Motor neuron (in vitro differentiated cells): ENCODE results near the gene TUNAR. TPM values are rescaled to one million over a fixed set of nuclear protein-coding genes. Genes with fewer than 3 reads are reported as not detected.
A peak's percentile ranks its signal among the peaks of the same experiment; 100 is the strongest.

Source experiments
- ATAC-seq, 8 experiments: fragments of 200-7000 bp; cut with Tn5 transposase; replicated peaks in 6 of 8; 2 replicates each; pipeline ENCODE4 v1.8.0; 2021; ENCODE audit warnings: mild to moderate bottlenecking in 8 of 8, moderate library complexity in 8 of 8
- H3K27ac ChIP-seq, 2 donors: fragments of 250-450 bp; sonication (Bioruptor Pico); 2 replicates each; pipeline ENCODE4 v1.9.0; 2021; ENCODE audit warnings: antibody characterized with exemption in 2 of 2, mild to moderate bottlenecking in 2 of 2, moderate library complexity in 1 of 2
- H3K4me1 ChIP-seq, 2 donors: fragments of 250-450 bp; sonication (Bioruptor Pico); replicated peaks in 1 of 2; 2 replicates each; pipeline ENCODE4 v1.6.1; 2021; ENCODE audit warnings: antibody characterized with exemption in 2 of 2, mild to moderate bottlenecking in 2 of 2, moderate library complexity in 1 of 2
- H3K4me3 ChIP-seq, 5 donors: fragments of 250-450 bp; sonication (Bioruptor Pico); 2 replicates each; pipeline ENCODE4 v1.9.0; 2021; ENCODE audit warnings: antibody characterized with exemption in 5 of 5, mild to moderate bottlenecking in 5 of 5, moderate library complexity in 4 of 5
- WGBS, 10 experiments: fragments of 450-650 bp; shearing (Covaris generic); methylation state at CpG; one replicate each; pipeline ENCODE4 v1.0.0; 2022; 5-methylcytosine and 5-hydroxymethylcytosine counted together
- in situ Hi-C, 9 experiments: fragments of 400-800 bp; cut with MboI; loops; one replicate each; pipeline ENCODE4 v1.15.0; 2021; ENCODE audit warnings: low sequenced_read_pairs in 9 of 9, low pct_unique_long_range_greater_than_20kb in 2 of 9; ENCODE audit not compliant: unreplicated experiment in 9 of 9
- total RNA-seq, 8 experiments: library from RNA; unstranded; fragments of 300-600 nt; gene quantifications; 2 replicates each; pipeline versions ENCODE4 v1.2.3 to v1.2.4, GENCODE V29; 2022

The TUNAR gene
- total RNA-seq, 8 experiments from 2014 or later: 0.18 to 24.1 (median 16.2) TPM

- WGBS, 10 experiments: 0 to 56% (median 20%) methylated on average over 1 of the region's 1 CpG; no CpG with 5 or more reads in 5 of the 10 experiments
- no peak overlapping the region for H3K4me3 ChIP-seq
- in situ Hi-C loops: no loop called here
Measured at GRCh38 chr14:95841668-95842067, 35.0 kb upstream of the TUNAR start.

GRCh38 chr14:95849761-95850160, 26.9 kb upstream of the TUNAR start:
- 0 to 95% (median 79%) methylated on average over 2 to 3 of the region's 3 CpGs; no CpG with 5 or more reads in 3 of the 10 experiments for WGBS, 10 experiments
- Histone ChIP-seq H3K27ac (no peak overlapping the region), H3K4me3 (no peak overlapping the region), H3K4me1 (peaks cover 0 to 3% of the 10 kb centered on the region in 2 donors)
- in situ Hi-C loops: no loop called here
- no peak for ATAC-seq

More at GRCh38 chr14:95841668-95842067, 35.0 kb upstream of the TUNAR start:
- no peak overlapping the region for H3K27ac ChIP-seq
- peak in 4 of 8 experiments; percentile 18 to 79 (median 48) for ATAC-seq
- H3K4me1 ChIP-seq: peaks cover 5 to 7% of the 10 kb centered on the region in 2 donors

GRCh38 chr14:95850429-95850828, 26.2 kb upstream of the TUNAR start:
- no peak overlapping the region for H3K4me3 ChIP-seq
- WGBS, 10 experiments: 14 to 85% (median 44%) methylated on average over 2 to 4 of the region's 4 CpGs; no CpG with 5 or more reads in 1 of the 10 experiments
- in situ Hi-C loops: no loop called here
- peaks cover 0 to 3% of the 10 kb centered on the region in 2 donors for H3K4me1 ChIP-seq
- no peak for ATAC-seq
- no peak overlapping the region for H3K27ac ChIP-seq

- Histone ChIP-seq H3K4me3 (no peak overlapping the region), H3K27ac (no peak overlapping the region), H3K4me1 (no peaks in the 10 kb centered on the region)
- WGBS, 10 experiments: 33 to 100% (median 93%) methylated on average over 1 to 4 of the region's 4 CpGs; no CpG with 5 or more reads in 5 of the 10 experiments
- in situ Hi-C loops: no loop called here
- ATAC-seq: no peak
Measured at GRCh38 chr14:95855606-95856005, 21.0 kb upstream of the TUNAR start.

- Histone ChIP-seq H3K4me1 (no peaks in the 10 kb centered on the region), H3K27ac (no peak overlapping the region), H3K4me3 (no peak overlapping the region)
- in situ Hi-C loops: no loop called here
- ATAC-seq: peak in 4 of 8 experiments; percentile 18 to 69 (median 46)
- 0 to 89% (median 60%) methylated on average over 1 to 2 of the region's 2 CpGs; no CpG with 5 or more reads in 2 of the 10 experiments for WGBS, 10 experiments
Measured at GRCh38 chr14:95857275-95857674, 19.4 kb upstream of the TUNAR start.

GRCh38 chr14:95858893-95859292, 17.7 kb upstream of the TUNAR start:
- Histone ChIP-seq H3K27ac (no peak overlapping the region), H3K4me3 (no peak overlapping the region), H3K4me1 (no peaks in the 10 kb centered on the region)
- WGBS, 10 experiments: 0 to 83% (median 40%) methylated on average over 1 to 4 of the region's 4 CpGs; no CpG with 5 or more reads in 1 of the 10 experiments
- ATAC-seq: no peak
- in situ Hi-C loops: no loop called here

GRCh38 chr14:95862243-95862642, 14.4 kb upstream of the TUNAR start:
- H3K4me1 ChIP-seq: no peaks in the 10 kb centered on the region
- WGBS, 10 experiments: 0 to 16% (median 5%) methylated on average over 1 to 3 of the region's 3 CpGs; no CpG with 5 or more reads in 6 of the 10 experiments
- H3K27ac ChIP-seq: no peak overlapping the region
- H3K4me3 ChIP-seq: no peak overlapping the region
- in situ Hi-C loops: no loop called here
- ATAC-seq: peak in 2 of 8 experiments; percentile 43 to 54

GRCh38 chr14:95863295-95863694, 13.3 kb upstream of the TUNAR start:
- no peak for ATAC-seq

GRCh38 chr14:95869776-95870175, 6.9 kb upstream of the TUNAR start:
- in situ Hi-C loops: no loop called here
- WGBS, 10 experiments: 27 to 66% (median 44%) methylated on average over 3 to 6 of the region's 6 CpGs
- no peak overlapping the region for H3K4me3 ChIP-seq

More at GRCh38 chr14:95863295-95863694, 13.3 kb upstream of the TUNAR start:
- in situ Hi-C loops: no loop called here
- 0 to 100% (median 75%) methylated on average over 1 to 4 of the region's 4 CpGs; no CpG with 5 or more reads in 1 of the 10 experiments for WGBS, 10 experiments
- no peak overlapping the region for H3K27ac ChIP-seq
- H3K4me1 ChIP-seq: no peaks in the 10 kb centered on the region
- H3K4me3 ChIP-seq: no peak overlapping the region

GRCh38 chr14:95870772-95871171, 5.9 kb upstream of the TUNAR start:
- ATAC-seq: no peak
- 10 to 100% (median 87%) methylated on average over 1 to 7 of the region's 7 CpGs; no CpG with 5 or more reads in 2 of the 10 experiments for WGBS, 10 experiments
- peaks cover 0 to 15% of the 10 kb centered on the region in 2 donors for H3K4me1 ChIP-seq
- in situ Hi-C loops: no loop called here
- H3K4me3 ChIP-seq: no peak overlapping the region
- H3K27ac ChIP-seq: no peak overlapping the region

More at GRCh38 chr14:95869776-95870175, 6.9 kb upstream of the TUNAR start:
- H3K27ac ChIP-seq: no peak overlapping the region
- H3K4me1 ChIP-seq: peaks cover 0 to 13% of the 10 kb centered on the region in 2 donors
- peak in 3 of 8 experiments; percentile 24 to 57 (median 42) for ATAC-seq

GRCh38 chr14:95871531-95871930, 5.1 kb upstream of the TUNAR start:
- ATAC-seq: peak in 2 of 8 experiments; percentile 29 to 49
- in situ Hi-C loops: no loop called here
- Histone ChIP-seq H3K27ac (no peak overlapping the region), H3K4me1 (peaks cover 0 to 15% of the 10 kb centered on the region in 2 donors), H3K4me3 (no peak overlapping the region)
- WGBS, 10 experiments: 13 to 100% (median 61%) methylated on average over 1 to 4 of the region's 4 CpGs; no CpG with 5 or more reads in 4 of the 10 experiments

- Histone ChIP-seq H3K4me1 (peaks cover 4 to 17% of the 10 kb centered on the region in 2 donors), H3K4me3 (no peak overlapping the region), H3K27ac (no peak overlapping the region)
- ATAC-seq: no peak
- 0 to 100% (median 58%) methylated on average over 1 to 3 of the region's 3 CpGs; no CpG with 5 or more reads in 2 of the 10 experiments for WGBS, 10 experiments
- in situ Hi-C loops: no loop called here
Measured at GRCh38 chr14:95872777-95873176, 3.9 kb upstream of the TUNAR start.

GRCh38 chr14:95875831-95876760, 536 bp upstream of the TUNAR start:
- Histone ChIP-seq H3K4me3 (peak overlapping the region; percentile 46 to 85 (median 61)), H3K4me1 (peaks cover 17 to 26% of the 10 kb centered on the region in 2 donors), H3K27ac (peak overlapping the region; percentile 23 to 25)
- in situ Hi-C loops: no loop called here
- peak in 6 of 8 experiments; percentile 58 to 87 (median 84) for ATAC-seq
- no CpG with 5 or more reads among the region's 103 CpGs for WGBS, 10 experiments
